Measurements from ENCODE around the gene SMIM10L2A.
"Not testable (repeated sequence)": the region's sequence is repeated elsewhere in the genome, so short reads cannot be mapped to it uniquely, and the experiment has no call there.

The SMIM10L2A gene

DNA sequence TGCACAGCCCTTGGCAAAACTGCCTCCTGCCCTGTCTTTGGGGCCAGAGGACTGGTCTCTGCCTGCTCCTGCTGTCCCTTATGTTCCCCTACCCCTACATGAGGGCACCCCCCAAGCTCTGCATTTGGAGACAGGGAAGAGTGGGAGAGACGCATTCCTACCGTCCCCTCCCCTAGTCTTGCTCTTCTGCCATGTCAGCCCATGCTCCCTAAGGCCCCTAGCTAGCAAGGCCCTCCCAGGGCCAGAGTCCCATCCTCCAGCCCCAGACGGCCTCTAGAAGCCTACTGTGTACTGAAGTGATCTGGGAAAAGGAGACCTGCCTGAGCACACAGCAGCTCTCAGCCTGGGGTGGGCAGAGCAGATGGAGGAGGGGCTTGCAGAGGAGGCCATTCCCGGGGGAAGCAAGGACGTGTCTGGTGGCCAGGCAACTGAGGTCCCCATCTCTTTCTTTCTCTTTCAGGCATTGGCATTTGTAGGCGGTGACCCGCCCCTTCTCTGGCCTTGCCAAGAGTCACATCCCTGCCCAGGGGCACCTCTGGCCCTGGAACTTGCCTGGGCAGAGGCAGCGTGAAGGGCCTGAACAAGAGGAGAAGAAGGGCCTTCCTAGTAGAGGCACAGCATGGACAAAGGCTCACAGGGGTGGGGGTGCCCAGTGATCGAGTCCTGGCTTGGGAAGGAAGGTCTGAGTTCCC is 1.6 kb downstream of the SMIM10L2A start:
- not testable (repeated sequence) for DNase-seq (ENCODE audit: low spot score)

GRCh38 chrX:135424469-135424868 is 2.7 kb downstream of the SMIM10L2A start:
- no peak for DNase-seq (ENCODE audit: low spot score)

- no peak for DNase-seq (ENCODE audit: low spot score)
Measured at GRCh38 chrX:135425026-135425965, 3.6 kb downstream of the SMIM10L2A start.

DNA sequence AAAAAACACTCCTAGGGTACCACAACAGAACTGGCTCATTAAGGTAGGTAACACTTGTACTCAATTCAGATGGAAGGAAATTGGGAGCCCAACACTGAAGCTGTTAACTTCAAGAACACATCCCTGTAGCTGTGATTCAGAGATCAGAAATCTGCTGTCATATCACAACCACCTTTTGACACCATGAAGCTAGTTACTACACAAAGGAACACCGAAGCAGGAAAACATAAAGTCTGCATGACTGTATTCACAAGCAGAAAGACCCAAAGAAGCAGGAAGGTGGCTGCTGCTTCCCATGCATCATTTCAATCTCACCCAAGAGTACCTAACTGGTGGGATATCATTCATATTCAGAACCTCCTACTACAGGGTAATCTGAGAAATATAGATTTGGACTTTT is 7.7 kb downstream of the SMIM10L2A start:
- no peak for DNase-seq (ENCODE audit: low spot score)

GRCh38 chrX:135431886-135432285 is 10.1 kb downstream of the SMIM10L2A start:
- DNase-seq (ENCODE audit: low spot score) = no peak

DNA sequence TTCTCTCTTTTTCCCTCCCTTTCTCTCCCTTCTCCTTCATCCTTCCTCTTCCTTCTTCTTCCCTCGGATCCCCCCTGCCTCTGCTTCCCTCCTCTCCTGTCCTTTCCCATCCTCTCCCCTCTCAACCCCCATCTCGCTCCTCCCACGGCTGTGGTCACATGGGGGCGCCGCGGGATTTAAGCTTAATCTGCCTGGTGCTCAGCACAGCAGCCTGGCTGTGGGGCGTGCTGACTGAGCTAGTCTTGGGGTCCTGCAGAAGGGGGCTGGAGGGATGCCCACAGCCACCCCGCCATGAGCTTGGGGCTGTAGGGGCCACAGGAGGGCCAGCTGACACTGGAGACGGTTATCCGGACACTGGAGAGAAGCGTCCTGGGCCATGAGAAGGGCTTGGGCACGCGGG is 10.7 kb downstream of the SMIM10L2A start:
- no peak for DNase-seq (ENCODE audit: low spot score)

DNA sequence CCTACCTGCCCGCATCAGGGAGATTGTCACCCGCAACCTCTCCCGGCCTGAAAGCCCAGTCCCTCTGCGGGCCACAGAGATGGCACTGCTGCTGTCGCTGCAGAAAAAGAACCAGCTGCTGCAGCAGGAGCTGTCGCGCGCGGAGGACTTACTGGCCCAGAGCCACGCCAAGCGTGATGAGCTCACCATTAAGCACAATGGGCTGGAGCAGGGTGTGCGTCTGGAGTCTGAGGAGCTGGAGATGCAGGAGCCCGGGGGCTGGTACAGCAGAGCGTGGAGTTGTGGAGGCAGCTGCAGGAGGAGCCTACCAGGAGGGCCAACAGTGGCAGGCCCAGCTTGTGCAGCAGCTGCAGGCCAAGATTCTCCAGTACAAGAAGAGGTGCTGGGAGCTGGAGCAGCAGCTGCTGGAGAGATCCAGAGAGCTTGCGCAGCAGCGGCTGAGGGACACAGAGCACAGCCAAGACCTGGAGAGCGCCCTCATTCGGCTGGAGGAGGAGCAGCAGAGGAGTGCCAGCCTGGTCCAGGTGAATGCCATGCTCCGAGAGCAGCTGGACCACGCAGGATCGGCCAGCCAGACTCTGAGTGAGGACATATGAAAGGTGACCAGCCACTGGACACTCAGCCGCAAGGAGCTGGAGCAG is 11.3 kb downstream of the SMIM10L2A start:
- DNase-seq (ENCODE audit: low spot score) = no peak

GRCh38 chrX:135433531-135434257 is 11.9 kb downstream of the SMIM10L2A start:
- no peak for DNase-seq (ENCODE audit: low spot score)

GRCh38 chrX:135434258-135435138 is 12.8 kb downstream of the SMIM10L2A start:
- DNase-seq (ENCODE audit: low spot score) = no peak

DNA sequence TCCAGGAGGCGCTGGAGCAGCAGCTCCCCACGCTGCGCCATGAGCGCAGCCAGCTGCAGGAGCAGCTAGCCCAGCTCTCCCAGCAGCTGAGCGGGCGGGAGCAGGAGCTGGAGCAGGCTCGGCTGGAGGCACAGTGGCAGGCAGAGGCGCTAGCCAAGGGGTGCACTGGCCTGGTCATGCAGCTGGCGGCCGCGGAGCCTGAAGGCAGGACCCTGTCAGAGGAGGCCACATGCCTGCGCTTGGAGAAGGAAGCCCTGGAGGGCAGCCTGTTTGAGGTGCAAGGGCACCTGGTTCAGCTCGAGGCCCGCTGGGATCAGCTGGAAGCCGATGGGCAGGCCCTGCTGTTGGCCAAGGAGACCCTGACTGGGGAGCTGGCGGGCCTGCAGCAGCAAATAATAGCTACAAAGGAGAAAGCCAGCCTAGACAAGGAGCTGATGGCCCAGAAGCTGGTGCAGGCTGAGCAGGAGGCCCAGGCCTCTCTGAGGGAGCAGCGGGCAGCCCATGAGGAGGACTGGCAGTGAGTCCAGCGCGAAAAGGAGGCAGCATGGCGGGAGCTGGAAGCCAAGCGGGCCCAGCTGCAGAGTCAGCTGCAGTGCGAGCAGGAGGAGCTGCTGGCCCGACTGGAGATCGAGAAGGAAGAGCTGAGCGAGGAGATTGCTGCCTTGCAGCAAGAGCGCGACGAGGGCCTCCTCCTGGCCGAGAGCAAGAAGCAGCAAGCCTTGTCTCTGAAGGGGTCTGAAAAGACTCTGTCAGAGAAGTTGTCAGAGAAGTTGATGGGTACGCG is 13.6 kb downstream of the SMIM10L2A start:
- DNase-seq (ENCODE audit: low spot score) = no peak

DNA sequence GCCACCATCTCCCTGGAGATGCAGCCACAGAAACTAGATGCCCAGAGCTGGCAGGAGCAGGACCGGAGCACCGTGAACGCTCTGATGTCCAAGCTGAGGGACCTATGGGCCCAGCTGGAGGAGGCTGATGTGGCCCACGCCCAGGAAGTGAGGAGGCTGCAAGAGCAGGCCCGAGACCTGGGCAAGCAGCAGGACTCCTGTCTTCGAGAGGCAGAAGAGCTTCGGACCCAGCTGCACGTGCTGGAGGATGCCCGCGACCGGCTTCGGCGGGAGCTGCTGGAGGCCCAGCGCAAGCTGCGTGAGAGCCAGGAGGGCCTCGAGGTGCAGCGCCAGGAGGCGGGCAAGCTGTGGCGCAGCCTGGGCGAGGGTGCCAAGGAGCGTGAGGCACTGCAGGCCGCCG is 14.2 kb downstream of the SMIM10L2A start:
- no peak for DNase-seq (ENCODE audit: low spot score)

DNA sequence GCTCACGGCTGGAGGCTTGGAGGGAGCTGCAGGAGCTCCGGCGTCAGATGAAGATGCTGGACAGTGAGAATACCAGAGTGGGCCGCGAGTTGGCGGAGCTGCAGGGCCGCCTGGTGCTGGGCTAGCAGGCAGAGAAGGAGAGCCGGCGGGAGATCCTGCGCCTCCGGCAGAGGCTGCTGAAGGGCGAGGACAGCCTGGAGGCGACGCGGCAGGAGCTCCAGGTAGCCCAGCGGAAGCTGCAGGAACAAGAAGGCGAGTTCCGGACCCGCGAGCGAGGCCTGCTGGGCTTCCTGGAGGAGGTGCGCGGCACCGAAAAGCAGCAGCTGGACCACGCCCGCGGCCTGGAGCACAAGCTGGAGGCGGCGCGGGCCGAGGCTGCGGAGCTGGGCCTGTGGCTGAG is 14.7 kb downstream of the SMIM10L2A start:
- DNase-seq (ENCODE audit: low spot score) = no peak

DNA sequence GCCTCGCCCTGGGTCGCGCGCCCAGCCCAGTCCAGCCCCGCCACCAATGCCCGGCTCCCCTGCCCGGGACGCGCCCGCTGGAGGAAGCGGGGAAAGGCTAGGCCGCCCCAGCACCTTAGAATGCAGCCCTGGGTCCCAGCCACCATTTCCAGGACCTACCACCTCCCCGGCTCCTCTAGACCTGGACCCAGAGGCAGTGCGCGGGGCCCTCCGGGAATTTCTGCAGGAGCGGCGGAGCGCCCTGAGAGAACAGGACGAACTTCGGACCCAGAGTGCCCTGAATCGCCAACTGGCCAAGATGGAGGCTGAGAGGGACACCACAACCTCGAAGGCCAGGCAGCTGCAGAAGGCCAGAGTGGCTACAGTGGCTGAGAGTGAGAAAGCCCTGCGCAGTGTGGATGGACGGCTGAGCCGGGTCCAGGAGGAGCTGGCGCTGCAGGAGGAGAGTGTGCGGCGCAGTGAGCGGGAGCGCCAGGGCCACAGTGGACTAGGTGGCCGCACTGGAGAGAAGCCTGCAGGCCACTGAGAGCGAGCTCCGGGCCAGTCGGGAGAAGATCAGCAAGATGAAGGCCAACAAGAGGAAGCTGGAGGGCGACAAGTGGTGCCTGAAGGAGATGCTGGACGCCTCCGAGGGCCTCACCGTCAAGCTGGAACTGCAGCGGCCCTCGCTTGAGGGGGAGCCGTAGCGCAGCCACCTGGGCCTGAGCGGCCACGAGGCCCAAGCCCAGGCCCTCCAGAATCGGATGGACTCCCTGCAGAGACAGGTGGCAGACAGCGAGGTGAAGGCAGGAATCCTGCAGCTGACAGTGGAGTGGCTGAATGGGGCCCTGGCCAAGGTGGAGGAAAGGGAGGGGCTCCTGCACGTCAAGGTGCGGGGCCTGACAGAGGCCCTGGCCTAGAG is 15.5 kb downstream of the SMIM10L2A start:
- DNase-seq (ENCODE audit: low spot score) = no peak

GRCh38 chrX:135437867-135438733 is 16.4 kb downstream of the SMIM10L2A start:
- no peak for DNase-seq (ENCODE audit: low spot score)

DNA sequence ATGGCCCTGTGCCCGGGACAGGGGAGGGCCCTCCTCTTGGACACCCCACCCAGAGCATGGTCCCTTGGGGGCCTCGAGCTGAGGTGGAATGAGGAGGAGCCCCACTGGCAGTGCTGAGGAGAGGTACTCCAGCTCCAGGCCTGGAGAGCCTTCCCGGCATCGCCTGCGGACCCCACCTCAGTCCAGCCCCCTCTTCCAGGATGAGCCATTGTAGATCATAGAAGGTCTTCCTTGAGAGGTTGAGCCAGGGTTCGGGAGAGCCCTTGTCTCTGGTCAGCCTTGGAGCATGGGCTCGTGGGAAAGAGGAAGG is 16.9 kb downstream of the SMIM10L2A start:
- DNase-seq (ENCODE audit: low spot score) = no peak

DNA sequence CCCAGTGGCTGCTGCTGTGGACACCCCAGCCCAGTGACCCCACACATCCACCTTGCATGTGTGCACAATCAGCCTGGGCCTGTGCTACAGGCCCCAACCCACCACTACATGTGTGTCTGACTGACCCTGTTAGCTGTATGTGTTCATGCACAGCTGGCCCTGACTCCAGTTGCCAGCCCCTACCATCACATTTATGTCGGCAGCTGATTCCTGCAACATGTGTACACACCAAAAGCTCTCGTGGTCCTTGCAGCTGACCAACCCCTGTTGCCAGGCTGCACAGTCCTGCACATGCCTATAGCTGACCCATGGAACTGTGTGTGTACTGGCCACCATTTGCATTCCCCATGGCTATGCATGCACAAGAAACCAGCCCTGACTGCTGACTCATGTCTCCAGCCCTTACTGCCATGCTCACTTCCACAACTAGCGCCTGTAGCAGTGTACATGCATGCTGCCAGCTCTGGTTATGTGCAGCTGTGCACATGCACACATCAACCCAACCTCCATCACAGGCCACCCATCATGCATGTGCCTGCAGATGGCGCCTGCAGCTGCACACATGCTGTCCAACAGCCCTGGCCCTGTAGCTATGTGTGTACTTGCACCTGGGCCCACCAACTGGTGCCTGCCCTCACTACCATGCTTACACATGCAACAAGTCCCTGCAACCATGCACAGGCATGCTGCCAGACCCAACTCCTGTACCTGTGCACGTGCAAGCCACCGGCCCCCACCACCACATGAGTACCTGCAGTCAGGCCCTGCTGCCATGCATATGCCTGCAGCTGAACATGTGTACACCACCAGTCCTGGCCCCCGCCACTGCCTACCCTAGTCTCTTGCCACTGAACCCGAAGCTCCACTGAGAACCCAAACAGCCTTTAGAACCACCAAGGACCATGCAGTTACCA is 28.1 kb downstream of the SMIM10L2A start:
- no peak for DNase-seq (ENCODE audit: low spot score)

DNA sequence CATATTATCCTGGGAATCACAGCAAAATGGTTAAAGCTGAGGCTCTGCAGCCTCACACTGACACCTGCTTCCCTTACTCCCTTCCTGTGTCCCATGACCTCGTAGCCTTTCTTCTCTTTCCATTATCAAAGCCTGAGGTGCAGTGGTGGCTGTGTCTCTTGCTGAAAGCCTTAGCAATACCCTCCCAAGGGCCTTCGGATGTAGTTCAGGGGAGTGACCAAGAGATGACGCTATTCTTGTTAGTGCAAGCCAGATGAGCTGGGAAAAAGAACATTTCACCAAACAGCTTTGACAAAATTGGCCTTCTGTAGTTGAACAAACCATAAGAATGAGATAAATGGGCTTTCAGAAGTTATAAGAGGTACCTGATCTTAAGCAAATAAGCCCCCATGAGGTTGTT is 31.6 kb downstream of the SMIM10L2A start:
- DNase-seq (ENCODE audit: low spot score) = no peak
